H9 (cell line): ENCODE measurements around the gene GCK. TPM values are rescaled to one million over a fixed set of nuclear protein-coding genes. Genes with fewer than 3 reads are reported as not detected.

ENCODE experiments used
- DNase-seq: peaks from one replicate; pipeline ENCODE4 v3.0.0-alpha.2; 2017
- H2AFZ ChIP-seq: one replicate; pipeline ENCODE4 v1.6.1; 2013; ENCODE audit warnings: mild to moderate bottlenecking, low read length, control low read depth, moderate library complexity
- H2AK5ac ChIP-seq: 2 replicates; pipeline ENCODE4 v1.6.1; 2013; ENCODE audit warnings: low read length, control low read depth, mixed read lengths; ENCODE audit not compliant: insufficient read length
- H2BK120ac ChIP-seq: one replicate; pipeline ENCODE4 v1.6.1; 2013; ENCODE audit warnings: low read depth, mild to moderate bottlenecking, low read length, control low read depth, inconsistent platforms; ENCODE audit not compliant: poor library complexity, severe bottlenecking
- H2BK12ac ChIP-seq: 2 replicates; pipeline ENCODE4 v1.6.1; 2013; ENCODE audit warnings: low read length, control low read depth, mixed read lengths, low read depth; ENCODE audit not compliant: insufficient read length
- H2BK15ac ChIP-seq: 2 replicates; pipeline ENCODE4 v1.6.1; 2013; ENCODE audit warnings: low read depth, low read length, control low read depth
- H2BK20ac ChIP-seq: one replicate; pipeline ENCODE4 v1.6.1; 2013; ENCODE audit warnings: low read depth, mild to moderate bottlenecking, low read length, control low read depth, inconsistent platforms; ENCODE audit not compliant: poor library complexity, severe bottlenecking
- H2BK5ac ChIP-seq: 2 replicates; pipeline ENCODE4 v1.6.1; 2013; ENCODE audit warnings: low read length, control low read depth, mixed read lengths; ENCODE audit not compliant: insufficient read length
- H3K14ac ChIP-seq: 2 replicates; pipeline ENCODE4 v1.6.1; 2013; ENCODE audit warnings: low read length, control low read depth; ENCODE audit not compliant: insufficient read depth
- H3K18ac ChIP-seq: 2 replicates; pipeline ENCODE4 v1.6.1; 2013; ENCODE audit warnings: low read depth, mild to moderate bottlenecking, mixed read lengths, low read length, control low read depth; ENCODE audit not compliant: insufficient read length
- H3K23ac ChIP-seq: 2 replicates; pipeline ENCODE4 v1.6.1; 2013; ENCODE audit warnings: low read length, control low read depth, mixed read lengths, low read depth; ENCODE audit not compliant: insufficient read length
- H3K23me2 ChIP-seq: 2 replicates; pipeline ENCODE4 v1.6.1; 2013; ENCODE audit warnings: low read depth, mild to moderate bottlenecking, mixed read lengths, low read length, control low read depth; ENCODE audit not compliant: insufficient read length, poor library complexity, severe bottlenecking
- H3K27ac ChIP-seq: 2 replicates; pipeline ENCODE4 v1.5.1; 2013; ENCODE audit warnings: low read length, control low read depth, mixed read lengths, low read depth; ENCODE audit not compliant: insufficient read length
- H3K27me3 ChIP-seq: 2 replicates; pipeline ENCODE4 v1.6.1; 2013; ENCODE audit warnings: low read length, control low read depth, inconsistent platforms; ENCODE audit not compliant: insufficient read depth
- H3K4ac ChIP-seq: 2 replicates; pipeline ENCODE4 v1.6.1; 2013; ENCODE audit warnings: low read depth, mild to moderate bottlenecking, control low read depth, inconsistent platforms, low read length, moderate library complexity
- H3K4me1 ChIP-seq: 2 replicates; pipeline ENCODE4 v1.6.1; 2013; ENCODE audit warnings: low read length, control low read depth, inconsistent platforms; ENCODE audit not compliant: insufficient read depth
- H3K4me2 ChIP-seq: 2 replicates; pipeline ENCODE4 v1.6.1; 2013; ENCODE audit warnings: low read length, control low read depth, mixed read lengths; ENCODE audit not compliant: insufficient read length, insufficient read depth
- H3K56ac ChIP-seq: 2 replicates; pipeline ENCODE4 v1.6.1; 2013; ENCODE audit warnings: low read depth, mild to moderate bottlenecking, mixed read lengths, low read length, control low read depth; ENCODE audit not compliant: insufficient read length
- H3K79me1 ChIP-seq: 2 replicates; pipeline ENCODE4 v1.6.1; 2013; ENCODE audit warnings: low read depth, mild to moderate bottlenecking, moderate library complexity, low read length, control low read depth, inconsistent platforms; ENCODE audit not compliant: insufficient read depth, poor library complexity, severe bottlenecking
- H3K79me2 ChIP-seq: 2 replicates; pipeline ENCODE4 v1.6.1; 2013; ENCODE audit warnings: low read length, control low read depth, inconsistent platforms; ENCODE audit not compliant: insufficient read depth
- H3K9ac ChIP-seq: 2 replicates; pipeline ENCODE4 v1.6.1; 2013; ENCODE audit warnings: low read length, control low read depth, mixed read lengths; ENCODE audit not compliant: insufficient read length; ENCODE audit errors: extremely low read depth
- H3K9me3 ChIP-seq: one replicate; pipeline ENCODE4 v1.6.1; 2013; ENCODE audit warnings: low read depth, low read length, inconsistent platforms; ENCODE audit not compliant: control insufficient read depth
- H3T11ph ChIP-seq: one replicate; pipeline ENCODE4 v1.6.1; 2013; ENCODE audit warnings: mild to moderate bottlenecking, low read length, control low read depth, inconsistent platforms
- H4K20me1 ChIP-seq: one replicate; pipeline ENCODE4 v1.6.1; 2013; ENCODE audit not compliant: control insufficient read depth, insufficient read length, insufficient read depth
- H4K5ac ChIP-seq: 2 replicates; pipeline ENCODE4 v1.6.1; 2013; ENCODE audit warnings: low read depth, mild to moderate bottlenecking, mixed read lengths, low read length, control low read depth; ENCODE audit not compliant: insufficient read length
- H4K8ac ChIP-seq: replicated peaks from 2 replicates; pipeline ENCODE4 v1.6.1; 2013; ENCODE audit warnings: low read length, control low read depth, mixed read lengths, low read depth; ENCODE audit not compliant: insufficient read length
- H4K91ac ChIP-seq: 2 replicates; pipeline ENCODE4 v1.6.1; 2013; ENCODE audit warnings: low read depth, mild to moderate bottlenecking, moderate library complexity, mixed read lengths, low read length, control low read depth; ENCODE audit not compliant: insufficient read length
- H3K27ac Mint-ChIP-seq, 3 experiments: 2 replicates in 2 of 3; 3 replicates in 1 of 3; pipeline ENCODE4 v1.8.0; 2020 to 2021; ENCODE audit warnings: mixed read lengths in 3 of 3, mild to moderate bottlenecking in 1 of 3, moderate library complexity in 1 of 3
- H3K27me3 Mint-ChIP-seq: 2 replicates; pipeline ENCODE4 v1.8.0; 2021; ENCODE audit warnings: low read depth, mild to moderate bottlenecking, moderate library complexity, mixed read lengths
- H3K36me3 Mint-ChIP-seq, 3 experiments: 2 replicates in 2 of 3; 3 replicates in 1 of 3; pipeline ENCODE4 v1.8.0; 2020 to 2021; ENCODE audit warnings: low read depth in 3 of 3, mixed read lengths in 3 of 3; ENCODE audit not compliant: insufficient read depth in 1 of 3
- H3K4me1 Mint-ChIP-seq, 2 experiments: 2 replicates each; pipeline ENCODE4 v1.8.0; 2020; ENCODE audit warnings: mixed read lengths in 2 of 2
- H3K4me3 Mint-ChIP-seq, 2 experiments: 2 replicates in 1 of 2; 3 replicates in 1 of 2; pipeline ENCODE4 v1.8.0; 2020 to 2021; ENCODE audit warnings: mild to moderate bottlenecking in 2 of 2, mixed read lengths in 2 of 2, moderate library complexity in 1 of 2
- H3K9me3 Mint-ChIP-seq, 2 experiments: 2 replicates in 1 of 2; 3 replicates in 1 of 2; pipeline ENCODE4 v1.8.0; 2020; ENCODE audit warnings: mild to moderate bottlenecking in 2 of 2, mixed read lengths in 2 of 2, moderate library complexity in 1 of 2
- CTCF ChIP-seq: fragments of 200-600 bp; sonication (generic); conservative IDR thresholded peaks from 3 replicates; pipeline ENCODE4 v1.8.0; 2021; ENCODE audit warnings: antibody characterized with exemption, mild to moderate bottlenecking
- WGBS: extraction: QIAGEN DNeasy Blood & Tissue Kit; methylation state at CpG from one replicate; pipeline ENCODE4 v1.1.7; 2013; ENCODE audit warnings: missing lambda C conversion rate, low lambda C conversion rate, mixed read lengths; ENCODE audit not compliant: insufficient read length; ENCODE audit errors: extremely low coverage; 5-methylcytosine and 5-hydroxymethylcytosine counted together
- total RNA-seq: library from RNA; stranded (reverse); gene quantifications from 2 replicates; pipeline ENCODE4 v1.2.1, GENCODE V29; 2021

Gene GCK
- total RNA-seq, 1 experiment from 2014 or later = 0.98 TPM

GRCh38 chr7:44213206-44213876 lies 24.1 kb upstream of the GCK start:
- Histone ChIP-seq H2BK12ac (no peak overlapping the region), H4K20me1 (no peaks in the 10 kb centered on the region), H3T11ph (no peak overlapping the region), H3K4me1 (no peaks in the 10 kb centered on the region), H3K27ac (no peak overlapping the region), H2AFZ (no peak overlapping the region), H3K23ac (no peak overlapping the region), H3K9ac (no peak overlapping the region), H2BK15ac (no peak overlapping the region), H3K56ac (no peak overlapping the region), H3K4ac (no peak overlapping the region), H3K14ac (no peak overlapping the region), H3K18ac (no peak overlapping the region), H4K5ac (no peak overlapping the region), H2BK20ac (no peak overlapping the region), H2BK5ac (no peak overlapping the region), H2BK120ac (no peak overlapping the region), H3K4me2 (no peak overlapping the region), H4K91ac (no peak overlapping the region), H3K23me2 (no peaks in the 10 kb centered on the region), H4K8ac (no peak overlapping the region), H3K9me3 (no peaks in the 10 kb centered on the region), H3K79me2 (no peaks in the 10 kb centered on the region), H3K79me1 (no peaks in the 10 kb centered on the region), H3K27me3 (no peaks in the 10 kb centered on the region), H2AK5ac (no peak overlapping the region)
- no peak for DNase-seq
- no peak overlapping the region; a peak in 1 of 5 replicates for H3K4me3 Mint-ChIP-seq
- peaks cover 28 to 42% (median 39%) of the 10 kb centered on the region in 3 experiments for H3K36me3 Mint-ChIP-seq
- WGBS = no CpG with 5 or more reads among the region's 3 CpGs
- H3K27ac Mint-ChIP-seq = peak overlapping the region in 1 of 3 experiments; percentile 96; a peak in 3 of 7 replicates
- peaks cover 21 to 43% of the 10 kb centered on the region in 2 experiments for H3K4me1 Mint-ChIP-seq
- H3K9me3 Mint-ChIP-seq = no peaks in the 10 kb centered on the region; a peak in 1 of 5 replicates
- TF ChIP-seq CTCF = no peak
- no peaks in the 10 kb centered on the region for H3K27me3 Mint-ChIP-seq
